ENCODE data around the gene NEUROD1.
A peak's percentile ranks its signal among the peaks of the same experiment; 100 is the strongest.
"Not testable (repeated sequence)": the region's sequence is repeated elsewhere in the genome, so short reads cannot be mapped to it uniquely, and the experiment has no call there.

Gene NEUROD1

DNA sequence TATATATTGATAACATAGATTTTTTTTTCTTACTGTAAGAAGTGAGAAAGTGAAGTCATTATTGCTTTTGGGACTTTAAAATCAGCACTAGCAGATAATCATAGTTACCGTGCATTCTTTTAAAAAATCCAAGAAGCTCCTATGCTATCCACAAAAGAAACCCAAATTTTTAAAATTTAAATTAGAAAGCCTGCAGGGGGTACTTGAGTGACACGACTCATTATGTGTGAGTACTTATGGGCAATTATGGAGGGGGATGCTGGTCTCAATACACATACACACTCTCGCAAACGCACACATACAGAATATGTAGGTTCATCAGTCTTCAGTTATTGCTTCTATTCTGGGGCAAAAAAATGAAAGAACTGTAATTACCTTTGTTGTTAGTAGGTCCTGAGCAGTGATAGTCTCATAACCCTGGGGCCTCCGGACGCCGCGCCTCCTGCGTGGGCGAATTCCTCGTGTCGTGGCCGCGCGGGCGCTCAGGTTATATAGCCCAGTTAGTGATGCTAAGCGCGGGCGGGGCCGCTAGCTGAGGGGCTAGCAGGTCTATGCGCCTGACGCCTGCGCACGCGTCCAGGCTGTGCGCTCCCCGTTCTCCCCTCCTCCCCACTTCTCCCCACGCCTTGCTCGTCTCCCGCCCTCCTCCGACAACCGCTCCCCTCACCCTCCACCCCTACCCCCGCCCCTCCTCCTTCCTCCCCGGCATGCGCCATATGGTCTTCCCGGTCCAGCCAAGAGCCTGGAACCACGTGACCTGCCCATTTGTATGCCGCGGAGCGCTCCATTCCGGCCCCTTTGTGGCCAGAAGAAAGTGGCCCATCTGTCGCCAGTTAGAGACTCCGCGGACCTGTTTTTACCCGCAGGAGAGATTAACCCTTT, at the start of gene NEUROD1:
NEUROD1 (minus strand) TSS at position 463 of the 882 bp plus-strand sequence. CDS start 1,657 bp downstream, outside the sequence.
- peaks cover 45 to 72% of the 10 kb centered on the region in 2 donors for H3K4me1 Mint-ChIP-seq
- ATAC-seq (replicated peaks) (peak in 1 of 2 donors; percentile 39), DNase-seq (no peak)
- peak within 1 kb of the TSS; percentile 69 to 74 for H3K4me3 Mint-ChIP-seq
- H3K36me3 Mint-ChIP-seq: peaks cover 2 to 19% of the 10 kb centered on the region in 2 donors
- peaks cover 79 to 84% of the 10 kb centered on the region in 2 donors for H3K27me3 Mint-ChIP-seq
- H3K27ac Mint-ChIP-seq: peak within 1 kb of the TSS; percentile 76
- H3K9me3 Mint-ChIP-seq: peaks cover 6 to 8% of the 10 kb centered on the region in 2 donors

DNA sequence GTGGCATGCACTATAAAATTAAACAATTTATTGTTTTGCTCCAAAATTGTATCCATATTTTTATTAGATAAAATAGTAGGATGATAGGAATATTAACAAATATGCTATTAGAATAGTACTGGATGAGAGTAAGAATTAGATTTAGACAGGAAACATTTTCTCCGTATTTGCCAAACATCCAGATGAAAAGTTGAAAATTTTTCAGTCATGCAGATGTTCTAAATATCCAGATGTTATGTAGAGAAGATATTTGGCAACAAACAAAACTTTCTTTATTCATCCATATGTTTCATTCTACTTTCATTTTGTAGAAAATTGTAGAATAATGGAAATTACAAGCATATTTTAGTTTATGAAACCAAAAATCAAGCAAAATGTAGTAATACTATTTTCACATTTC, 45.2 kb upstream of the NEUROD1 start:
- Mint-ChIP-seq H3K4me1 (no peaks in the 10 kb centered on the region), H3K4me3 (no peak overlapping the region), H3K9me3 (peaks cover 3 to 5% of the 10 kb centered on the region in 2 donors), H3K27me3 (peaks cover 19 to 20% of the 10 kb centered on the region in 2 donors), H3K36me3 (no peaks in the 10 kb centered on the region), H3K27ac (no peak overlapping the region)
- no peak for ATAC-seq (replicated peaks)
- no peak for DNase-seq

GRCh38 chr2:181724662-181725061, 44.3 kb upstream of the NEUROD1 start:
- peaks cover 17 to 19% of the 10 kb centered on the region in 2 donors for H3K27me3 Mint-ChIP-seq
- no peak overlapping the region for H3K27ac Mint-ChIP-seq
- no peak overlapping the region for H3K4me3 Mint-ChIP-seq
- no peaks in the 10 kb centered on the region for H3K4me1 Mint-ChIP-seq
- ATAC-seq (replicated peaks) (no peak), DNase-seq (no peak)
- peaks cover 3 to 5% of the 10 kb centered on the region in 2 donors for H3K9me3 Mint-ChIP-seq
- H3K36me3 Mint-ChIP-seq: no peaks in the 10 kb centered on the region

DNA sequence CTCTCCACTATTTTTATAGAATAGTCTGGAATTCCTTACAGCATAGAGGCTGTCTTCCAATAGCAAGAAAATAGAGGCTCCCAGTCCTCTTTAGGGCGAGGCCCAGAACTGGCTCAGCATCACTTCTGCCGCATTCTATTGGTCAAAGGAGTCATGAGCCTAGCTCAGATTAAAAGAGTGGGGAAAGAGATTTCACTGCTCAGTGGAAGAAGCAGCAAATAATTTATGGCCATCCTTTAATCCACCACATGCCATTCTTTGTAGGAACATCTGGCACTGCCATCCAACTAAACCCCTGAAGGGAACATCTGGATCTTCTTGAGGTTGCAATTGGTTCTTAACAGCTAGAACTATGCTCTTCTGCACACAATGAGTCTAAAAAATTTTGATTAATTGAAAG, 43.4 kb upstream of the NEUROD1 start:
- H3K36me3 Mint-ChIP-seq: no peaks in the 10 kb centered on the region
- no peak overlapping the region for H3K27ac Mint-ChIP-seq
- no peak for DNase-seq
- H3K4me1 Mint-ChIP-seq: no peaks in the 10 kb centered on the region
- peaks cover 3 to 5% of the 10 kb centered on the region in 2 donors for H3K9me3 Mint-ChIP-seq
- H3K4me3 Mint-ChIP-seq: no peak overlapping the region
- peaks cover 16 to 19% of the 10 kb centered on the region in 2 donors for H3K27me3 Mint-ChIP-seq
- ATAC-seq (replicated peaks): no peak

GRCh38 chr2:181715033-181715630, 34.8 kb upstream of the NEUROD1 start:
- peak; percentile 47 for DNase-seq
- H3K27ac Mint-ChIP-seq: no peak overlapping the region
- peak; percentile 79 to 86 for ATAC-seq (replicated peaks)
- no peak overlapping the region for H3K4me3 Mint-ChIP-seq
- peaks cover 0 to 10% of the 10 kb centered on the region in 2 donors for H3K27me3 Mint-ChIP-seq
- no peaks in the 10 kb centered on the region for H3K36me3 Mint-ChIP-seq
- H3K9me3 Mint-ChIP-seq: no peaks in the 10 kb centered on the region
- no peaks in the 10 kb centered on the region for H3K4me1 Mint-ChIP-seq

DNA sequence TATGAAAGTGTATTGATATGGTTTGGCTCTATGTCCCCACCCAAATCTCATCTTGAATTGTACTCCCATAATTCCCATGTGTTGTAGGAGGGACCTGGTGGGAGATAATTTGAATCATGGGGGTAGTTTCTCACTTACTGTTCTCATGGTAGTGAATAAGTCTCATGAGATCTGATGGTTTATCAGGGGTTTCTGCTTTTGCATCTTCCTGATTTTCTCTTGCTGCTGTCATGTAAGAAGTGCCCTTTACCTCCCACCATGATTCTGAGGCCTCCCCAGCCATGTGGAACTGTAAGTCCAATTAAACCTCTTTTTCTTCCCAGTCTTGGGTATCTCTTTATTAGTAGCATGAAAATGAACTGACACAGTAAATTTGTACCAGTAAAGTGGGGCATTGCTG, 30.7 kb upstream of the NEUROD1 start:
- not testable (repeated sequence) for DNase-seq; H3K4me3 Mint-ChIP-seq; H3K36me3 Mint-ChIP-seq; H3K27me3 Mint-ChIP-seq; ATAC-seq (replicated peaks); H3K4me1 Mint-ChIP-seq; H3K27ac Mint-ChIP-seq; H3K9me3 Mint-ChIP-seq

- peaks cover 10 to 13% of the 10 kb centered on the region in 2 donors for H3K27me3 Mint-ChIP-seq
- not testable (repeated sequence) for ATAC-seq (replicated peaks); H3K4me1 Mint-ChIP-seq; H3K4me3 Mint-ChIP-seq; H3K9me3 Mint-ChIP-seq; H3K27ac Mint-ChIP-seq; H3K36me3 Mint-ChIP-seq; DNase-seq
Measured at GRCh38 chr2:181702519-181702918, 22.2 kb upstream of the NEUROD1 start.

DNA sequence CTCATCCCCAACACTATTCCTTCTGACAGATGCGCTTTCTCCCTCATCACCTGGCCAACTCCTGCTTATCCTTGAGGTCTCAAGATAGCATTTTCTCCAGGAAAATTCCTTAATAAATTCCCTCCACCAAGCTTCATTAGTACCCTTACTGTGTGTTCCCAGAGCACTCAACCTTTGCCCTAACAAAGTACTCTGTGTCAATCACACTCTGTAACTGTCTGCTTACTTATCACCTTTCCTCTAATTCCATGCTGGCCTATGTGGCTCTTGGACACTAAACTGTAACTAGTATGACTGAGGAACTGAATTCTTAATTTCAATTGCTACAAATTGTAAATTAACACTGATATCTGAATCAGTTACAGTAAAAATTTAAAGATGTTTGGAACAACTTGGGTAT, 17.9 kb upstream of the NEUROD1 start:
- no peak overlapping the region for H3K4me3 Mint-ChIP-seq
- peaks cover 18 to 30% of the 10 kb centered on the region in 2 donors for H3K27me3 Mint-ChIP-seq
- H3K36me3 Mint-ChIP-seq: no peaks in the 10 kb centered on the region
- H3K27ac Mint-ChIP-seq: no peak overlapping the region
- no peak for DNase-seq
- H3K9me3 Mint-ChIP-seq: peaks cover 0 to 4% of the 10 kb centered on the region in 2 donors
- H3K4me1 Mint-ChIP-seq: peaks cover 7 to 12% of the 10 kb centered on the region in 2 donors
- ATAC-seq (replicated peaks): no peak

- Mint-ChIP-seq H3K27ac (no peak overlapping the region), H3K9me3 (peaks cover 0 to 2% of the 10 kb centered on the region in 2 donors), H3K4me1 (peaks cover 7 to 12% of the 10 kb centered on the region in 2 donors), H3K36me3 (no peaks in the 10 kb centered on the region), H3K4me3 (no peak overlapping the region), H3K27me3 (peaks cover 18 to 32% of the 10 kb centered on the region in 2 donors)
- peak in 1 of 2 donors; percentile 50 for ATAC-seq (replicated peaks)
- DNase-seq: no peak
Measured at GRCh38 chr2:181697571-181697970, 17.3 kb upstream of the NEUROD1 start.

GRCh38 chr2:181697126-181697525, 16.8 kb upstream of the NEUROD1 start:
- Mint-ChIP-seq H3K4me1 (peaks cover 7 to 12% of the 10 kb centered on the region in 2 donors), H3K27ac (no peak overlapping the region), H3K4me3 (no peak overlapping the region), H3K27me3 (peaks cover 18 to 32% of the 10 kb centered on the region in 2 donors), H3K36me3 (no peaks in the 10 kb centered on the region), H3K9me3 (no peaks in the 10 kb centered on the region)
- peak in 1 of 2 donors; percentile 25 for ATAC-seq (replicated peaks)
- DNase-seq: no peak

DNA sequence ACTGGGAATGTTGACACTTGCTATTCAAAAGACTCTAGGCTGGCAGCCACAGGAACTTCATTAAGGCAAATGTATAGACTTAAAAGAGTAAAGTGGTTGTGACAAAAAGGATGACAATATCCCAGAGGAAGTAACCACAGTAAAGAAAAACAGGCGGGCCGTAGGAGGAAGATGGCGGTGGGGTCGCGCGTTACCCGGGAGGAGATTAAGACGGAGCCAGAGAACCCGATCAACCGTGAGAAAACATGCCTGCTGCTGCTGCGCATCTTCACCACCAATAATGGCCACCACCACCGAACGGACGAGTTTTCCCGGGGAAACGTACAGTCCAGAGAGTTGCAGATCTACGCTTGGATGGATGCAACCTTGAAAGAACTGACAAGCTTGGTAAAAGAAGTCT, 14.0 kb upstream of the NEUROD1 start:
- Mint-ChIP-seq H3K4me1 (peaks cover 7 to 12% of the 10 kb centered on the region in 2 donors), H3K4me3 (no peak overlapping the region), H3K27me3 (peaks cover 31 to 42% of the 10 kb centered on the region in 2 donors), H3K9me3 (peaks cover 0 to 3% of the 10 kb centered on the region in 2 donors), H3K36me3 (no peaks in the 10 kb centered on the region), H3K27ac (no peak overlapping the region)
- ATAC-seq (replicated peaks) (no peak), DNase-seq (no peak)

GRCh38 chr2:181690860-181691259, 10.5 kb upstream of the NEUROD1 start:
- H3K4me1 Mint-ChIP-seq: no peaks in the 10 kb centered on the region
- no peak for DNase-seq

DNA sequence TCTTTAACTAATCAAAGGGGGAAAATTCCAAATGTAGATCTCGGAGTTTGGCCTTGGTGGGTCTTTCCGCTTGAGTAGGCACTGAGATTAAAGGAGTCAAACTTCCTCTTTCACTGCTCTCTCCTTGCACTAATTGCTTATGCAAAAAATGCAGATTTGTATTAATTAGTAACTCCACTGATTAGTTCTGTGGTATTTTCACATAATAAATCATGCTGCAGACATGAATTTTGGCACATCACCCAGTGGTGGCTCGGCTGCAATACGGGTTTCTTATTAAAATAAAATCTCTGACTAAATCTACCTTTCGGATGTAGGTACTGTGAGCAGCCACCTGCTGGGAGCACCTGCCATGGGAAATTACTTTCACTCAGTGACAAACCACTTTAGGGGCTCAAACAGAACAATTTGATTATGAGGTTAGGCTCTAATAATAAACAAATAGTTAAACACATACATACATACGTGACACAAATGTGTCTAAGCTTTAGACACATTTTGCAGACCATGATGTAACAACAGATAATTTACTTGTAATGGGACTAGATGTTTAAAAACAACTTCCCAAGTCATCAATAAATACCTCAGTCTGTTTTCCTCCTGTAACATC, 6.4 kb upstream of the NEUROD1 start:
- H3K27ac Mint-ChIP-seq: no peak overlapping the region
- peaks cover 66 to 81% of the 10 kb centered on the region in 2 donors for H3K27me3 Mint-ChIP-seq
- peaks cover 0 to 5% of the 10 kb centered on the region in 2 donors for H3K36me3 Mint-ChIP-seq
- H3K4me3 Mint-ChIP-seq: no peak overlapping the region
- peaks cover 27 to 41% of the 10 kb centered on the region in 2 donors for H3K4me1 Mint-ChIP-seq
- H3K9me3 Mint-ChIP-seq: peaks cover 0 to 3% of the 10 kb centered on the region in 2 donors
- ATAC-seq (replicated peaks): no peak
- DNase-seq: no peak

More at GRCh38 chr2:181690860-181691259, 10.5 kb upstream of the NEUROD1 start:
- H3K27ac Mint-ChIP-seq: peak overlapping the region; percentile 3
- H3K9me3 Mint-ChIP-seq: peaks cover 0 to 3% of the 10 kb centered on the region in 2 donors
- no peaks in the 10 kb centered on the region for H3K36me3 Mint-ChIP-seq
- H3K27me3 Mint-ChIP-seq: peaks cover 35 to 53% of the 10 kb centered on the region in 2 donors
- ATAC-seq (replicated peaks): no peak
- no peak overlapping the region for H3K4me3 Mint-ChIP-seq

DNA sequence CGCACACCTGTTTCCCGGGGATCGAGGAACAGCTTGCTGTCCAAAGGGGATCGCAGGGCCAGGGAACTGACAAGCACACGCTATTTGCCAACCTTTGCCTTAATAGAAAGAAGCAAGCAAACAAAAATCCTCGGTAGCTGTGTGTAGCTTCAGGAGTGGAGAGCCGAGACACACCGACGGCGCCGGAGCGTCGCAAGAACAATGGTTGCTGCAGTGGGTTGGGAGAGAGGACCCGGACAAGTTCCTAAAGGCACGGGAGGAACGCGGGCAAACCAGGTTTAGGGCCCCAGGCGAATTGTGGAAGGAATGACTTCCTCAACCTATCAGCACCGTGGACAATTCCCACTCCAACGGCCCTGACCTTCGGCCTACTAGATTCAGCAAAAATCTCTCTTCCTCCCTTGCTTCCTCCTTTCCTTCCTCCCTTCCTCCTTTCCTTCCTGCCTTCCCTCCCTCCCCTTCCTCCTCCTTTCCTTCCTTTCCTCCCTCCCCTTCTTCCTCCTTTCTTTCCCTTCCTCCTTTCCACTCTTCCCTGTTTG, 4.9 kb upstream of the NEUROD1 start:
- H3K4me1 Mint-ChIP-seq: peaks cover 35 to 56% of the 10 kb centered on the region in 2 donors
- H3K27ac Mint-ChIP-seq: no peak overlapping the region
- DNase-seq (no peak), ATAC-seq (replicated peaks) (no peak)
- peaks cover 73 to 88% of the 10 kb centered on the region in 2 donors for H3K27me3 Mint-ChIP-seq
- peak overlapping the region in 1 of 2 donors; percentile 23 for H3K4me3 Mint-ChIP-seq
- peaks cover 0 to 5% of the 10 kb centered on the region in 2 donors for H3K36me3 Mint-ChIP-seq
- H3K9me3 Mint-ChIP-seq: peaks cover 0 to 2% of the 10 kb centered on the region in 2 donors
